CD14-positive monocyte (primary cell): ENCODE measurements around the gene VASN. TPM values are rescaled to one million over a fixed set of nuclear protein-coding genes. Genes with fewer than 3 reads are reported as not detected.

Experiments used
- DNase-seq, 3 donors: peaks; one replicate each; pipeline ENCODE4 v3.0.0-alpha.2; 2011 to 2022
- H2AFZ ChIP-seq: 2 replicates; pipeline ENCODE4 v1.6.0; 2012; ENCODE audit warnings: mild to moderate bottlenecking, low read depth, low read length, inconsistent platforms; ENCODE audit not compliant: insufficient read depth, poor library complexity, severe bottlenecking
- H3K27ac ChIP-seq, 2 donors: 1 replicate in 1 of 2; 2 replicates in 1 of 2; pipeline ENCODE4 v1.5.1; 2012 to 2013; ENCODE audit warnings: low read length in 2 of 2, control low read depth in 1 of 2, inconsistent platforms in 1 of 2, low read depth in 1 of 2, mild to moderate bottlenecking in 1 of 2
- H3K27me3 ChIP-seq, 2 donors: one replicate each; pipeline versions ENCODE4 v1.6.0 to v1.6.1; 2011 to 2013; ENCODE audit warnings: low read length in 2 of 2; ENCODE audit not compliant: control insufficient read depth in 2 of 2, insufficient read depth in 2 of 2
- H3K36me3 ChIP-seq, 2 donors: replicated peaks in 1 of 2; 1 replicate in 1 of 2; 2 replicates in 1 of 2; pipeline versions ENCODE4 v1.5.1 to v1.6.1; 2012 to 2013; ENCODE audit warnings: low read length in 2 of 2, control low read depth in 1 of 2, inconsistent platforms in 1 of 2, mild to moderate bottlenecking in 1 of 2; ENCODE audit not compliant: insufficient read depth in 2 of 2, control insufficient read depth in 1 of 2
- H3K4me1 ChIP-seq, 2 donors: 1 replicate in 1 of 2; 2 replicates in 1 of 2; pipeline versions ENCODE4 v1.5.1 to v1.6.1; 2012 to 2013; ENCODE audit warnings: low read length in 2 of 2, control low read depth in 1 of 2, inconsistent platforms in 1 of 2, mild to moderate bottlenecking in 1 of 2, moderate library complexity in 1 of 2; ENCODE audit not compliant: insufficient read depth in 2 of 2, control insufficient read depth in 1 of 2
- H3K4me2 ChIP-seq: replicated peaks from 2 replicates; pipeline ENCODE3; 2012; ENCODE audit warnings: low read length, moderate library complexity, mild to moderate bottlenecking; ENCODE audit not compliant: poor library complexity, severe bottlenecking; ENCODE audit errors: extremely low read depth
- H3K4me3 ChIP-seq, 3 experiments: fragments of 200-600 bp in 1 of 3; sonication (generic) in 1 of 3; replicated peaks in 1 of 3; 1 replicate in 2 of 3; 2 replicates in 1 of 3; pipeline ENCODE4 v1.5.1; 2011 to 2013; ENCODE audit warnings: low read length in 3 of 3, mild to moderate bottlenecking in 3 of 3, control low read depth in 2 of 3, low read depth in 2 of 3, inconsistent platforms in 1 of 3, moderate library complexity in 1 of 3
- H3K79me2 ChIP-seq: 2 replicates; pipeline ENCODE4 v1.6.0; 2012; ENCODE audit warnings: mild to moderate bottlenecking, control low read depth, inconsistent platforms, low read length, moderate library complexity; ENCODE audit not compliant: insufficient read depth
- H3K9ac ChIP-seq: 2 replicates; pipeline ENCODE4 v1.6.0; 2017; ENCODE audit warnings: low read length, mild to moderate bottlenecking; ENCODE audit not compliant: insufficient read depth, poor library complexity, severe bottlenecking
- H3K9me3 ChIP-seq, 2 donors: replicated peaks in 1 of 2; 1 replicate in 1 of 2; 2 replicates in 1 of 2; pipeline versions ENCODE4 v1.5.1 to v1.6.1; 2012 to 2013; ENCODE audit warnings: low read length in 2 of 2, control low read depth in 1 of 2; ENCODE audit not compliant: control insufficient read depth in 1 of 2, insufficient read depth in 1 of 2
- H4K20me1 ChIP-seq: 2 replicates; pipeline ENCODE4 v1.6.0; 2012; ENCODE audit warnings: mild to moderate bottlenecking, low read length, control low read depth, moderate library complexity; ENCODE audit not compliant: insufficient read depth
- H3K27ac Mint-ChIP-seq, 7 donors: one replicate each; pipeline ENCODE4 v1.8.0; 2020; ENCODE audit warnings: mild to moderate bottlenecking in 7 of 7, mixed read lengths in 7 of 7, moderate library complexity in 6 of 7, inconsistent platforms in 2 of 7
- H3K27me3 Mint-ChIP-seq, 3 donors: one replicate each; pipeline ENCODE4 v1.8.0; 2021 to 2022; ENCODE audit warnings: low read depth in 3 of 3, mild to moderate bottlenecking in 3 of 3, mixed read lengths in 3 of 3, moderate library complexity in 3 of 3, inconsistent platforms in 1 of 3
- H3K36me3 Mint-ChIP-seq, 2 donors: one replicate each; pipeline ENCODE4 v1.8.0; 2020; ENCODE audit warnings: mixed read lengths in 2 of 2, inconsistent platforms in 1 of 2, mild to moderate bottlenecking in 1 of 2
- H3K4me1 Mint-ChIP-seq: one replicate; pipeline ENCODE4 v1.8.0; 2020; ENCODE audit warnings: mild to moderate bottlenecking, mixed read lengths
- H3K4me3 Mint-ChIP-seq, 2 donors: one replicate each; pipeline ENCODE4 v1.8.0; 2020; ENCODE audit warnings: mild to moderate bottlenecking in 2 of 2, mixed read lengths in 2 of 2, moderate library complexity in 1 of 2
- H3K9me3 Mint-ChIP-seq, 7 donors: one replicate each; pipeline ENCODE4 v1.8.0; 2020 to 2022; ENCODE audit warnings: mixed read lengths in 7 of 7, mild to moderate bottlenecking in 6 of 7, moderate library complexity in 6 of 7, inconsistent platforms in 2 of 7
- CTCF ChIP-seq: fragments of 200-600 bp; IDR thresholded peaks from one replicate; pipeline ENCODE4 v1.8.0; 2022; ENCODE audit warnings: antibody characterized with exemption, mild to moderate bottlenecking
- WGBS: methylation state at CpG from one replicate; pipeline ENCODE4 v1.1.5; 2013; ENCODE audit warnings: missing lambda C conversion rate; ENCODE audit not compliant: insufficient coverage; 5-methylcytosine and 5-hydroxymethylcytosine counted together
- intact Hi-C, 2 donors: fragments of 100-400 bp; cut with micrococcal nuclease; formaldehyde crosslinking; loops; one replicate each; pipeline versions ENCODE4 v1.15.0 to v1.15.1; 2023
- polyA plus RNA-seq, 3 donors: library from polyadenylated mRNA; depleted of rRNA in 1 of 3; unstranded in 2 of 3; stranded (reverse) in 1 of 3; fragments of 300-500 nt in 2 of 3; fragments of >200 nt in 1 of 3; fragmentation: Illumina TruSeq in 2 of 3; gene quantifications; 1 replicate in 2 of 3; 2 replicates in 1 of 3; pipeline ENCODE4 v1.2.3, GENCODE V29; 2012 to 2021

The VASN gene
- polyA plus RNA-seq, 3 donors, result 0.03 TPM; not detected in 2

- H3K4me3 Mint-ChIP-seq, result no peak overlapping the region
- intact Hi-C loops, result no loop called here
- no peaks in the 10 kb centered on the region for H3K9me3 Mint-ChIP-seq
- Histone ChIP-seq H3K4me2 (no peak overlapping the region), H2AFZ (no peak overlapping the region), H3K27me3 (no peaks in the 10 kb centered on the region), H3K36me3 (peaks cover 49 to 56% of the 10 kb centered on the region in 2 donors), H3K9ac (no peak overlapping the region), H3K9me3 (no peaks in the 10 kb centered on the region), H3K27ac (no peak overlapping the region), H3K4me1 (peaks cover 13 to 16% of the 10 kb centered on the region in 2 donors), H3K79me2 (peaks cover 13% of the 10 kb centered on the region), H3K4me3 (no peak overlapping the region), H4K20me1 (peaks cover 53% of the 10 kb centered on the region)
- no peak for TF ChIP-seq CTCF
- WGBS, result over 99% methylated on average over 10 of the region's 20 CpGs
- DNase-seq, result no peak
- peaks cover 15% of the 10 kb centered on the region for H3K4me1 Mint-ChIP-seq
- peaks cover 0 to 3% (median 1%) of the 10 kb centered on the region in 3 donors for H3K27me3 Mint-ChIP-seq
- H3K27ac Mint-ChIP-seq, result peak overlapping the region in 1 of 7 donors; percentile 79
- peaks cover 41 to 62% of the 10 kb centered on the region in 2 donors for H3K36me3 Mint-ChIP-seq
These were observed 16.9 kb upstream of the VASN start for GRCh38 chr16:4354512-4355409.

- peaks cover 3% of the 10 kb centered on the region for H3K4me1 Mint-ChIP-seq
- peaks cover 1 to 3% (median 1%) of the 10 kb centered on the region in 3 donors for H3K27me3 Mint-ChIP-seq
- peaks cover 67% of the 10 kb centered on the region for H4K20me1 ChIP-seq
- H3K4me3 Mint-ChIP-seq, result no peak overlapping the region
- H3K79me2 ChIP-seq, result no peaks in the 10 kb centered on the region
- H3K4me1 ChIP-seq, result no peaks in the 10 kb centered on the region
- H3K36me3 Mint-ChIP-seq, result peaks cover 53 to 83% of the 10 kb centered on the region in 2 donors
- no peak for TF ChIP-seq CTCF
- intact Hi-C loops, result no loop called here
- H3K36me3 ChIP-seq, result peaks cover 68 to 77% of the 10 kb centered on the region in 2 donors
- no peak overlapping the region for H2AFZ ChIP-seq
- no peak overlapping the region for H3K27ac Mint-ChIP-seq
- H3K4me3 ChIP-seq, result no peak overlapping the region
- no peak for DNase-seq
- no peaks in the 10 kb centered on the region for H3K27me3 ChIP-seq
- no peak overlapping the region for H3K27ac ChIP-seq
- no peak overlapping the region for H3K4me2 ChIP-seq
- WGBS, result 96% methylated on average over 5 of the region's 7 CpGs
- H3K9me3 ChIP-seq, result no peaks in the 10 kb centered on the region
- no peak overlapping the region for H3K9ac ChIP-seq
- H3K9me3 Mint-ChIP-seq, result no peaks in the 10 kb centered on the region
These were observed 14.8 kb upstream of the VASN start for GRCh38 chr16:4356820-4357219.
